Measurements from ENCODE around the gene CCL17.
A peak's percentile ranks its signal among the peaks of the same experiment; 100 is the strongest.

CCL17 gene

GRCh38 chr16:57419506-57419905, 14.9 kb downstream of the CCL17 start:
- TF ChIP-seq CTCF (IDR thresholded peaks at IDR 0.05) = no peak

GRCh38 chr16:57422026-57422944, 17.7 kb downstream of the CCL17 start:
- TF ChIP-seq CTCF (IDR thresholded peaks at IDR 0.05) = peak; percentile 61

- TF ChIP-seq CTCF (IDR thresholded peaks at IDR 0.05) = no peak
These were observed 18.6 kb downstream of the CCL17 start for GRCh38 chr16:57423152-57423551.

GRCh38 chr16:57424583-57424982, 20.0 kb downstream of the CCL17 start:
- TF ChIP-seq CTCF (IDR thresholded peaks at IDR 0.05) = no peak

GRCh38 chr16:57426356-57426755, 21.8 kb downstream of the CCL17 start:
- TF ChIP-seq CTCF (IDR thresholded peaks at IDR 0.05) = no peak

GRCh38 chr16:57427307-57427706, 22.7 kb downstream of the CCL17 start:
- TF ChIP-seq CTCF (IDR thresholded peaks at IDR 0.05) = no peak

GRCh38 chr16:57427824-57428223, 23.3 kb downstream of the CCL17 start:
- TF ChIP-seq CTCF (IDR thresholded peaks at IDR 0.05) = no peak

Data from LNCAP (cell line).